NCI-H524 treated with DMSO at 0.1 percent for 48 hours (cell line): ENCODE results near the gene CBR4.
"Not testable (repeated sequence)": the region's sequence is repeated elsewhere in the genome, so short reads cannot be mapped to it uniquely, and the experiment has no call there.

Experiments used
- DNase-seq: peaks from one replicate; lab custom pipeline; 2025; lab: John Stamatoyannopoulos, UW

Gene CBR4

GRCh38 chr4:168993714-168994510 lies 16.1 kb downstream of the CBR4 start:
- DNase-seq: no peak

- not testable (repeated sequence) for DNase-seq
Observed at GRCh38 chr4:168992952-168993482, 17.0 kb downstream of the CBR4 start.

- DNase-seq: no peak
Observed at GRCh38 chr4:168981942-168982341, 28.1 kb downstream of the CBR4 start.

- DNase-seq: no peak
Observed at GRCh38 chr4:168981460-168981859, 28.6 kb downstream of the CBR4 start.

GRCh38 chr4:168979338-168979737 lies 30.7 kb downstream of the CBR4 start:
- no peak for DNase-seq

GRCh38 chr4:168978001-168978700 lies 31.9 kb downstream of the CBR4 start:
- no peak for DNase-seq

GRCh38 chr4:168972596-168972995 lies 37.5 kb downstream of the CBR4 start:
- DNase-seq: no peak

GRCh38 chr4:168960716-168961115 lies 49.3 kb downstream of the CBR4 start:
- no peak for DNase-seq

- DNase-seq: no peak
Observed at GRCh38 chr4:168955674-168956073, 54.4 kb downstream of the CBR4 start.

- DNase-seq: not testable (repeated sequence)
Observed at GRCh38 chr4:168952821-168953246, 57.2 kb downstream of the CBR4 start.

- no peak for DNase-seq
Observed at GRCh38 chr4:168945291-168945690, 64.8 kb downstream of the CBR4 start.

- no peak for DNase-seq
Observed at GRCh38 chr4:168942985-168943384, 67.1 kb downstream of the CBR4 start.
